HPDE6-E6E7 (cell line): ENCODE measurements around the gene ABCC3.

Experiments
- DNase-seq: peaks from one replicate; pipeline ENCODE4 v3.0.0; 2011; ENCODE audit warnings: missing footprints; ENCODE audit errors: extremely low spot score

ABCC3 gene

GRCh38 chr17:50634224-50634914, at the start of gene ABCC3:
Gene ABCC3 (plus strand): TSS chr17:50634881. CDS start chr17:50634937, 56 bp downstream.
- DNase-seq = no peak

GRCh38 chr17:50585346-50585745, 49.3 kb upstream of the ABCC3 start:
- no peak for DNase-seq

DNA sequence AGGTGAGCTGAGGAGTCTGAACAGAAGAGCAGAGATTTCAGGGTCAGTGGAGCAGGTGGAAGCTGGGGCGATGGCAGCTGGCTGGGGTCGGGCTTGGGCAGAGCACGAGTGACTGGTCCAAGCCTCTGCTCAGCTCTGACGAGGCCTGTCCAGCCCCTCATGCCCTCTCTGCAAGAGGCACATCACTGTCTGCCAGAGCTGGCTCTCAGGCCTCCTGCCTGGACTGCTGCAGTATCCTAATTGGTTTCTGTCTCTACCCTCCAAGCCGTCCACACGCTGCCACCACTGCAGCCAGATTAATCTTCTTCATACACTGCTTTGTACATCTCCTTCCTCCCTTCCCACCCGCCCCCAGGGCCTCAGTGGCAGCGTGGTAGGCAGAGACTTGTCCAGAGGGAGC, 48.8 kb upstream of the ABCC3 start:
- no peak for DNase-seq

DNA sequence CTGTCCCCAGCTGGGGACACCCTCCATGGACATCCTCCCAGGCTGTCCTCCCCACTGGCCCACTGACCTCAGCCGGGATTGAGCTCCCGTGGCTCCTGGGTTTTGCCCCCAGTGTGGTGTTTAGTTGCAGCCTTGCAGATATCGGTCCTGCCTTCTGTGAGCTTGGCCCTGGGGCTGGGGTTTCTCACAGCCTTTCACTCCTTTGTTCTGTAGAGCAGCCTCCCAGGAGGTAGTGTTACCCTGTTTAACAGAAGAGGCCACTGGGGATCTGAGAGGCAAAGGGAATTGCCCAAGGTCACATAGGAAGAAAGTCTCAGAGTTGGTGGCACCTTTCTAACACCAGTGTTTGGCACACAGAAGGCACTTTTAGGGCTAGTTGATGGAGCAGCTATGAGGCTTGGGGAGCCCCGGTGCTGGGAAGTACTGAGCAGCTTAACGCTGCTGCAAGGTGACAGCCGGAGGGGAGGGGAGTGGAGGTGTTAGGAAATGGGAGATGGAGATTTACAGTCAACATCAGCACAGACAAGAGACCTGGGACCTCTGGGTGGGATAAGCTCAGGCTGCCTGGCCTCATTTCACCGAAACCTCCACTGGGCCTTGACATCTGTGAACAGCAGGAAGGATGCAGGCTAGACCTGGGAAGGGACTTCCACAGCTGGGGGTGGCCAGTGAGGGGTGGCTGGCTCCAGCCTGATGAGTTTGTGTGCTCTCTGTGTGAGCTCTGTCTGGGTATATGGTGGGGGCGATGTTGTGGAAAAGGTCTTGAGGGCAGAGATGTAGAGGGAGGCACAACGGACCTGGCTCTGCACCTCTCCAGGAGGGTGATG, 48.0 kb upstream of the ABCC3 start:
- DNase-seq = no peak

GRCh38 chr17:50587571-50587970, 47.1 kb upstream of the ABCC3 start:
- DNase-seq = no peak

DNA sequence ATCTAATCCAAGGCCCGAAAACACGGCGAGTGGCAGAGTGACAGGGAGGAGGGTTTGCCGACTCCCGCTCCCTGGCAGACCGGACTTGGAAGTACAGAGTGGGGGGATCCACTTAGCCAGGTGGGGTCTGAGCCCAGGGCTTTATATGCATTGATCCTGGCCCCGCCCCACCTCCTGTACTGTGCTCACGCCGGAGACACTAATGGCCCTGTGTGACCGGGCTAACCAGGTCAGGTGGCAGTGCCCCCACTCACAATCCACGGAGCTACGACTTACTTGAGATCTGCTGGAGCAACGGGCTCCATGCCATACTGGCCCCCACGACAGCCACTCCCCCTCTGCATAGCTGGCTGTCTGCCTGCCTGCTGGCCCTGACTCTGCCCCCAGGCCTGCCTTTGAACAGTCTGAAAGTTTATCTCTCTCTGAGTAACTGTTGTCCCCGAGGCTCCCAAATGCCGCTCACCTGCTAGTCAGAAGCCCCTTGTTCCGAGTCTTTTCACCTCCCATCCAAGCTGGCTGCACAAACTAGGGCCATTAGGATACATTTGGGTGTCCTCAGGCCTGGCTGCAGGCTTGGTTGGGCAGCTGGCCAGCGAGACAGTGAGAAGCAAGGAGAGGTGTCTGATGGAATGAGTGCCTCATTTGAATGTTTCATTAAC, 46.2 kb upstream of the ABCC3 start:
- DNase-seq = no peak

GRCh38 chr17:50589095-50589705, 45.5 kb upstream of the ABCC3 start:
- DNase-seq = no peak

DNA sequence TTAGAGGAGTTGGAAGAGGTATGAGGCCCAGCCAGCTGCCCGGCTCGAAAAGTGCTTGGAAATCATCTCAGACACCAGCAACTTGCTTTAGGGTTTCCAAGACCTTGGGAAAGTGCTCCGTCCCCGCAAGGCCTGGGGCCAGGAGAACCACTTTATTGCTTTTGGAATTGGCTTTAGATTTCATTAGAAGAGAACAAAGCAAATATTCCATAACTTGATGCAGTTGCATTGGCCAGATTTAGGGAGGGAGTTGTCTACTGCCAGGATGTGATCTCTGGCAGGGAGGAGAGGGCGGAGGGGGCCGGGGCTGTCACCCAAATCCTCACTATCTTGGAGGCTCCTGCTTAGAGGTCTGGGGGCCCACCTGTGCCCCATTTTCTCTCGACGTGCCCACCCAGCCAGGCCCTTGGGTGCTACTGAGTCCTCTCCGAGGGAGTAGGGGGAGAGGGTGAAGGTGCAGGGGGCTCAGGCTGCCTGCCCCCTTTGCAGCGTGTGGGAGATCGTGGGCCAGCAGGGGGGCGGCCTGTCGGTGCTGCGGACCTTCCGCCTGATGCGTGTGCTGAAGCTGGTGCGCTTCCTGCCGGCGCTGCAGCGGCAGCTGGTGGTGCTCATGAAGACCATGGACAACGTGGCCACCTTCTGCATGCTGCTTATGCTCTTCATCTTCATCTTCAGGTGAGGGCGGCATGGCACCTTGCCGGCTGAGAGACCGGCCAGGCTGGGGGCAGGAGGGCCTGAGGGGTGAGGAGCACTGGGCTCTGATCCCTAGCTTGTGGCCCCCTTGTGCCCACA, 43.5 kb upstream of the ABCC3 start:
- DNase-seq = no peak

DNA sequence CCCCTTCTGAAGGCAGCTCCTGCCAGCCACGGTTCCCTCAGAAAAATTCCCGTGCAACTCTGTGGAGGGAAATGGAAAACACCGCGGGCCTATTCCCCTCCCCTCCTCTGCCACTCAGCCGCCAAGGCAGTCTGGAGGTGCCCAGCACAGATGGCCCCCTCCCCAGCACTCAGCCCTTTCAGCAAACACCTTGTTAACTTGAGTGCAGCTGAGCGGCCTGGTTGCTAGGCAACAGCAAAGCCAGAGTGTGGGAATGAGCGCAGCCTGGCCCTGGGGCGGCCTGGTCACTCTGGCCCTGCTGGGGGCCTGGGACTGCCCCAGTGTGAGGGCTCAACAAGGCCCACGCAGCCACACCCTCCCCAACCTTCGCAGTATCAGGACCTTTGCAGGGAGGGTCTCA, 41.4 kb upstream of the ABCC3 start:
- DNase-seq = no peak

- no peak for DNase-seq
These were observed 40.4 kb upstream of the ABCC3 start for GRCh38 chr17:50594128-50594823.

DNA sequence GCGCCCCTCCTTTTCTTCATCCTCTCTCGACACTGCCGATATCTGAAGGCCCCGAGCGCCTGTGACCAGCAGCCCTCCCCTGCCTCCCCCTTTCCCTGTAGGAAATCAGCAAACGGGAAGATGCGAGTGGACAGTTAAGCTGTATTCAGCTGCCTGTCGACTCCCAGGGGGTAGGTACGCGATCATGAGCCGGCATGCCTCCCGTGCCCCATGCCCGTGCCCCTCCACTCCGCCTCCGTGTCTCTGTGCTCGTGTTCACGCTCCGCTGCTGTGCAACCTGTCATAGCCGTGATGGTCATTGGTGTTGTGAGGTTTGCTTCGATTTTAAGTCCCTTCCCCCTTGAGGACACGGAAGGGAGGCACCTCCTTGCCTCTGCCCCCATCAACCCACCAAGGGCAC, 39.8 kb upstream of the ABCC3 start:
- DNase-seq = no peak

DNA sequence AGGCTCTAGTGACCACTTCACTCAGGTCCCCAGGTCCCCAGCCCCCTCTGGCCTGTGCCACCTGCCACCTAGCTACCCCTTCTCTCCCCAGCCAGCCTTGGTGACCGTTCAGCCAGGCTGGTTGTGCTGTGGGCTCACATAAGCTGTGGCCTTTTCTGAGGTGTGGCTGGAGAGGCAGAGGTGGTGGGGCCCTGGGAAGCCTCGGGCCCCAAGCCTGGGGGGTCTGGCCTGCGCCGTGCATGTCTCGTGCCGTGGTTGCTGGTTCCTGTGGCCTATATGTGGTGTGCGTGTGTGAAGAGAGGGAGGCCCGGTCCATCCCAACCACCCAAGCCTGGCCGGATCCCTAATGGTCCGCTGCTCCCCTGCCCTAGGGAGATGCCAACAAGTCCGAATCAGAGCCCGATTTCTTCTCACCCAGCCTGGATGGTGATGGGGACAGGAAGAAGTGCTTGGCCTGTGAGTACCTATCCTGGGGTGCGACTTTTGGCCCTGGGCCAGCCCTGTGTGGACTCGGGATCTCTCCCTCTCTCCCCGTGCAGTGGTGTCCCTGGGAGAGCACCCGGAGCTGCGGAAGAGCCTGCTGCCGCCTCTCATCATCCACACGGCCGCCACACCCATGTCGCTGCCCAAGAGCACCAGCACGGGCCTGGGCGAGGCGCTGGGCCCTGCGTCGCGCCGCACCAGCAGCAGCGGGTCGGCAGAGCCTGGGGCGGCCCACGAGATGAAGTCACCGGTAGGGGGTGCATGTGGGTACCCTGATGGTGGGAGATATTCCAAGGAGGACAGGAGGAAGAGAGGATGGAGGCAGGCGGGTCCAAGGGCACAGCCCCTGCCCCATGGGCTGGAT, 38.3 kb upstream of the ABCC3 start:
- DNase-seq = no peak

- DNase-seq = no peak
These were observed 36.2 kb upstream of the ABCC3 start for GRCh38 chr17:50598487-50598886.

DNA sequence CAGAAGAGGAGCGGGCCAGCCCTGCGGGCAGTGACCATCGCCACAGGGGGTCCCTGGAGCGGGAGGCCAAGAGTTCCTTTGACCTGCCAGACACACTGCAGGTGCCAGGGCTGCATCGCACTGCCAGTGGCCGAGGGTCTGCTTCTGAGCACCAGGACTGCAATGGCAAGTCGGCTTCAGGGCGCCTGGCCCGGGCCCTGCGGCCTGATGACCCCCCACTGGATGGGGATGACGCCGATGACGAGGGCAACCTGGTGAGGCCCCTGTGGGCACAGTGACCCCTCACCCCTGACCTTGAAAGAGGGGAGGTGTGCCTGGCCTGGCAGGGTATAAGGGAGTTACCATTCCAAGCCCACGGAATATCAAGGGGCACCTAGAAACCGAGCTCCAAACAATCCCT, 35.1 kb upstream of the ABCC3 start:
- no peak for DNase-seq

DNA sequence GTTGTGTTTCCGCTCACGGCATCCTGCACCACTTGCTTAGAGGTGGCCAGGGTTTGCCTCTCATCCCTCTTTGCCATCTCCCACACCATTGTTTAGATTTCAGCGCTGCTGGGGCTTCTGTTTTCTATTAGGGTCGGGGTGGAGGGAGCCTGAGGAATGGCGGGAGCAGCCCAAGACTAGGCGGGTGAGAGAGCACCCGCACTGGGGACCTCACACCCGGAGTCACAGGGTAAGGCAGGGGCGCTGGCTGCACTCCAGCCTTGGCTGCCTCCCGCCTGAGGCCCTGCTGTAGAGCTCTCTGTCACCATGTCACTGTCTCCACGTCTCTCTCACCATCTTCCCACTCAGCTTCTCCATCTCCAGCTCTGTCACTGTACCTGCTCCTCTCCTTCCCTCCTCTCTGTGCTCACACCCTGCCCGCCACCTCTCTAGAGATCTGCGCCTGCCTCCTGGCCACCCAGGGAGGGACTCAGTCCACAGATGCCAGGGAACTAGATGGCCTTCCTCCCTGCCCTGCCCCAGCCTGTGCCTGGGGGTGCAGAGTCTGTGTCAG, 32.8 kb upstream of the ABCC3 start:
- no peak for DNase-seq

- no peak for DNase-seq
These were observed 31.8 kb upstream of the ABCC3 start for GRCh38 chr17:50602836-50603235.

DNA sequence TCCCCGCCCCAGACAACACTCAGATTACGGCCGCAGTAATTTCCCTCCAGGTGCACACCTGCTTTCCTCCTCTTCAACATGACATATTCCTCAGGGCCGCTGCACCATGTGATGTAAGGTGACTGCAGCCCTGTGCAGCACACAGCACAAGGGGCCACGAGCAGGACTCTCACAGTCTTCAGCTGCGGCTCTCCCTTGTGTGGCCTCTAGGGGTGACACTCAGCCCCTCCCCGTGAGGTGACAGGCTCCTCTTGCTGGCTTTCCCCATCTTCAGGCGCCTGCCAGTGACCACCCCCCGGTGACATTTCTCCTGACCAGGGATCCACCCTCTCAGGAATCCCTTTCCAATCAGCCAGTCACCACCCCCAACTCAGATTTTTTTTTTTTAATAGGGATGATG, 31.3 kb upstream of the ABCC3 start:
- DNase-seq = no peak

- DNase-seq = no peak
These were observed 30.2 kb upstream of the ABCC3 start for GRCh38 chr17:50604513-50604912.

GRCh38 chr17:50605429-50605828, 29.3 kb upstream of the ABCC3 start:
- no peak for DNase-seq
